HCT116 (cell line): ENCODE data around the gene ADGRB3. TPM values are rescaled to one million over a fixed set of nuclear protein-coding genes. Genes with fewer than 3 reads are reported as not detected.

ENCODE experiments used
- ATAC-seq: fragments of 200-7000 bp; cut with Tn5 transposase; 2 replicates; pipeline ENCODE4 v1.9.1; 2020; ENCODE audit warnings: mild to moderate bottlenecking, moderate library complexity
- BruUV-seq: library from RNA; stranded (reverse); fragments of 400-500 nt; replicated peaks from 2 replicates; lab custom pipeline; 2021; lab: Mats Ljungman, UMichigan
- CTCF ChIA-PET: fragments of 300-600 bp; sonication (Branson Sonifier 250); formaldehyde crosslinking; loops from one replicate; lab custom pipeline; 2021; ENCODE audit warnings: antibody characterized with exemption; lab: Charles Lee
- POLR2A ChIA-PET: fragments of 300-600, 350-600 bp; sonication (Branson Sonifier 250); formaldehyde crosslinking; loops from one replicate; lab custom pipeline; 2021; ENCODE audit warnings: antibody characterized with exemption; lab: Charles Lee
- RAD21 ChIA-PET, 2 experiments: fragments of 300-600 bp; sonication (Branson Sonifier 250); formaldehyde crosslinking; loops; one replicate each; lab custom pipeline; 2023; ENCODE audit warnings: low total read pairs in 2 of 2; ENCODE audit not compliant: uncharacterized antibody in 2 of 2, unreplicated experiment in 2 of 2, low non-redundant PET in 1 of 2; lab: Charles Lee
- DNase-seq: peaks from one replicate; pipeline ENCODE4 v3.0.0-alpha.2; 2010; ENCODE audit warnings: low read depth, low spot score
- H2AFZ ChIP-seq: fragments of 200-600 bp; shearing (Covaris generic), sonication (generic); 2 replicates; pipeline ENCODE4 v1.6.1; 2017; ENCODE audit warnings: low read depth, mixed run types, mixed read lengths, antibody characterized with exemption, low read length; ENCODE audit not compliant: poor library complexity, severe bottlenecking
- H3K27ac ChIP-seq: 2 replicates; pipeline ENCODE4 v1.5.1; 2012; ENCODE audit warnings: low read depth, low read length
- H3K27me3 ChIP-seq: fragments of 200-600 bp; sonication (generic); 2 replicates; pipeline ENCODE4 v1.6.1; 2016; ENCODE audit warnings: mixed run types, low read length, mixed read lengths; ENCODE audit not compliant: insufficient read depth
- H3K36me3 ChIP-seq, 2 experiments: fragments of 200-500 bp in 1 of 2; fragments of 200-600 bp in 1 of 2; sonication (Bioruptor generic) in 1 of 2; sonication (generic) in 1 of 2; 2 replicates each; pipeline versions ENCODE4 v1.5.1 to v1.6.1; 2014 to 2016; ENCODE audit warnings: low read length in 2 of 2, inconsistent platforms in 1 of 2, mixed read lengths in 1 of 2, mixed run types in 1 of 2; ENCODE audit not compliant: insufficient read depth in 2 of 2, control insufficient read depth in 1 of 2
- H3K4me1 ChIP-seq, 2 experiments: fragments of 200-600 bp in 1 of 2; sonication (generic) in 1 of 2; 2 replicates each; pipeline versions ENCODE4 v1.5.1 to v1.6.1; 2012 to 2017; ENCODE audit warnings: low read length in 2 of 2, inconsistent platforms in 1 of 2, mild to moderate bottlenecking in 1 of 2, mixed read lengths in 1 of 2, mixed run types in 1 of 2, moderate library complexity in 1 of 2; ENCODE audit not compliant: insufficient read depth in 2 of 2, control insufficient read depth in 1 of 2
- H3K4me2 ChIP-seq: fragments of 200-600 bp; sonication (generic); 2 replicates; pipeline ENCODE4 v1.6.1; 2017; ENCODE audit warnings: mixed run types, low read length, mixed read lengths
- H3K4me3 ChIP-seq, 2 experiments: fragments of 200-600 bp in 1 of 2; sonication (generic) in 1 of 2; replicated peaks in 1 of 2; 2 replicates each; pipeline ENCODE4 v1.5.1; 2011 to 2016; ENCODE audit warnings: low read length in 2 of 2, control low read depth in 1 of 2, low read depth in 1 of 2, mild to moderate bottlenecking in 1 of 2, mixed read lengths in 1 of 2, mixed run types in 1 of 2
- H3K79me2 ChIP-seq: fragments of 200-600 bp; sonication (generic); 2 replicates; pipeline ENCODE4 v1.6.1; 2017; ENCODE audit warnings: mild to moderate bottlenecking, mixed run types, low read length, moderate library complexity, mixed read lengths; ENCODE audit not compliant: insufficient read depth
- H3K9ac ChIP-seq: fragments of 200-600 bp; sonication (generic); 2 replicates; pipeline ENCODE4 v1.6.1; 2016; ENCODE audit warnings: low read length, mixed read lengths
- H3K9me2 ChIP-seq: fragments of 200-600 bp; sonication (generic), shearing (Covaris generic); 2 replicates; pipeline ENCODE4 v1.6.1; 2017; ENCODE audit warnings: mixed run types, mild to moderate bottlenecking, moderate library complexity; ENCODE audit not compliant: insufficient read depth
- H3K9me3 ChIP-seq, 2 experiments: fragments of 200-500 bp in 1 of 2; fragments of 200-600 bp in 1 of 2; sonication (Bioruptor generic) in 1 of 2; sonication (generic) in 1 of 2; 2 replicates each; pipeline ENCODE4 v1.6.1; 2014 to 2017; ENCODE audit warnings: low read length in 2 of 2, mixed read lengths in 2 of 2, inconsistent platforms in 1 of 2, low read depth in 1 of 2, mild to moderate bottlenecking in 1 of 2, mixed run types in 1 of 2, moderate library complexity in 1 of 2; ENCODE audit not compliant: control insufficient read depth in 1 of 2, insufficient read depth in 1 of 2
- H4K20me1 ChIP-seq: fragments of 200-600 bp; sonication (generic), shearing (Covaris generic); 2 replicates; pipeline ENCODE4 v1.6.1; 2017; ENCODE audit warnings: mixed run types, mild to moderate bottlenecking, moderate library complexity; ENCODE audit not compliant: insufficient read depth
- ATF3 ChIP-seq: IDR thresholded peaks from 2 replicates; pipeline ENCODE4 v1.6.1; 2012
- CBX3 ChIP-seq: IDR thresholded peaks from 2 replicates; pipeline ENCODE4 v1.6.1; 2012; ENCODE audit warnings: low read depth
- CTCF ChIP-seq, 3 experiments: fragments of 200-600 bp in 1 of 3; sonication (generic) in 1 of 3; IDR thresholded peaks in 2 of 3; conservative IDR thresholded peaks in 1 of 3; 2 replicates each; pipeline ENCODE4 v1.5.1; 2012 to 2017; ENCODE audit warnings: low read depth in 2 of 3, low read length in 2 of 3, antibody characterized with exemption in 1 of 3, borderline replicate concordance in 1 of 3, control low read depth in 1 of 3, mild to moderate bottlenecking in 1 of 3, mixed read lengths in 1 of 3, mixed run types in 1 of 3, moderate library complexity in 1 of 3; ENCODE audit not compliant: insufficient read depth in 1 of 3
- EGR1 ChIP-seq: IDR thresholded peaks from 2 replicates; pipeline ENCODE4 v1.6.1; 2012; ENCODE audit warnings: low read depth
- EZH2phosphoT487 ChIP-seq: fragments of 200-600 bp; IDR thresholded peaks from 2 replicates; pipeline ENCODE4 v1.6.1; 2018; ENCODE audit warnings: antibody characterized with exemption, borderline replicate concordance
- FOSL1 ChIP-seq: IDR thresholded peaks from 2 replicates; pipeline ENCODE4 v1.6.1; 2012; ENCODE audit warnings: low read depth
- JUND ChIP-seq: IDR thresholded peaks from 2 replicates; pipeline ENCODE4 v1.6.1; 2012
- MAX ChIP-seq: IDR thresholded peaks from 2 replicates; pipeline ENCODE4 v1.6.1; 2012
- POLR2A ChIP-seq: IDR thresholded peaks from 2 replicates; pipeline ENCODE4 v1.7.0; 2011; ENCODE audit warnings: borderline replicate concordance; ENCODE audit not compliant: insufficient read depth, insufficient read length; ENCODE audit errors: extremely low read depth
- RAD21 ChIP-seq: IDR thresholded peaks from 2 replicates; pipeline ENCODE4 v1.6.1; 2012; ENCODE audit warnings: low read depth, mild to moderate bottlenecking
- SIN3A ChIP-seq: IDR thresholded peaks from 2 replicates; pipeline ENCODE4 v1.6.1; 2012; ENCODE audit warnings: low read depth
- SP1 ChIP-seq: IDR thresholded peaks from 2 replicates; pipeline ENCODE4 v1.6.1; 2012; ENCODE audit warnings: low read depth
- SRF ChIP-seq: IDR thresholded peaks from 2 replicates; pipeline ENCODE4 v1.6.1; 2012; ENCODE audit warnings: low read depth
- TCF7L2 ChIP-seq: IDR thresholded peaks from 2 replicates; pipeline ENCODE4 v1.7.0; 2011; ENCODE audit warnings: borderline replicate concordance, inconsistent platforms; ENCODE audit not compliant: insufficient read depth, insufficient read length; ENCODE audit errors: extremely low read depth
- YY1 ChIP-seq: IDR thresholded peaks from 2 replicates; pipeline ENCODE4 v1.6.1; 2011; ENCODE audit warnings: low read length, low read depth, moderate library complexity, mild to moderate bottlenecking; ENCODE audit not compliant: insufficient replicate concordance; ENCODE audit errors: extremely low read depth
- ZBTB33 ChIP-seq: IDR thresholded peaks from 2 replicates; pipeline ENCODE4 v1.6.1; 2011; ENCODE audit warnings: mild to moderate bottlenecking, low read length, moderate library complexity; ENCODE audit not compliant: insufficient replicate concordance; ENCODE audit errors: extremely low read depth
- ZFX ChIP-seq: fragments of 450-650 bp; IDR thresholded peaks from 2 replicates; pipeline ENCODE4 v1.6.1; 2017
- ZNF274 ChIP-seq: fragments of 200-500 bp; sonication (Bioruptor generic); IDR thresholded peaks from 2 replicates; pipeline ENCODE4 v1.6.1; 2014; ENCODE audit warnings: mild to moderate bottlenecking, low read depth, low read length, inconsistent platforms
- intact Hi-C: fragments of 100-400 bp; cut with micrococcal nuclease; formaldehyde crosslinking; loops from 2 replicates; pipeline ENCODE4 v1.10.0; 2022
- total RNA-seq: library from RNA; stranded (reverse); gene quantifications from one replicate; pipeline ENCODE4 v1.2.1, GENCODE V29; 2021; ENCODE audit not compliant: unreplicated experiment

ADGRB3 gene
- total RNA-seq, 1 experiment from 2014 or later = not detected

- intact Hi-C loops = no loop called here
- Histone ChIP-seq H4K20me1 (no peaks in the 10 kb centered on the region), H3K9me2 (no peaks in the 10 kb centered on the region), H3K79me2 (no peaks in the 10 kb centered on the region), H3K27ac (no peak overlapping the region), H3K4me3 (no peak overlapping the region), H3K4me1 (no peaks in the 10 kb centered on the region), H3K36me3 (no peaks in the 10 kb centered on the region), H3K9ac (no peak overlapping the region), H3K4me2 (no peak overlapping the region), H3K9me3 (0 out of 4 replicates have a peak, but pooled peaks cover 0 to 9% of the 10 kb centered on the region in 2 experiments), H2AFZ (no peak overlapping the region), H3K27me3 (no peaks in the 10 kb centered on the region)
- no TSS peak for BruUV-seq
- DNase-seq (no peak), ATAC-seq (no peak)
- TF ChIP-seq FOSL1 (no peak), MAX (no peak)
- POLR2A ChIA-PET = no interaction called here
- RAD21 ChIA-PET = no interaction called here
- CTCF ChIA-PET = no interaction called here
Measured at GRCh38 chr6:69059413-69059812, 424.3 kb downstream of the ADGRB3 start.

- CTCF ChIA-PET = no interaction called here
- BruUV-seq = no TSS peak
- intact Hi-C loops = no loop called here
- TF ChIP-seq ZNF274 (no peak), RAD21 (no peak), SIN3A (no peak), JUND (no peak), MAX (no peak), CTCF (IDR thresholded peaks at IDR 0.05 in 2 of 3, conservative IDR thresholded peaks at IDR 0.05 in 1 of 3; ENCODE audit: borderline replicate concordance in 1 of 3, insufficient read depth in 1 of 3, low read depth in 2 of 3, low read length in 2 of 3) (no peak), SP1 (no peak), SRF (no peak), ZBTB33 (no peak), EZH2phosphoT487 (no peak), TCF7L2 (no peak), ZFX (no peak), EGR1 (no peak), CBX3 (no peak), FOSL1 (no peak), POLR2A (no peak), YY1 (no peak), ATF3 (no peak)
Measured at GRCh38 chr6:69061066-69061465, 426.0 kb downstream of the ADGRB3 start.

More at GRCh38 chr6:69061066-69061465, 426.0 kb downstream of the ADGRB3 start:
- no peak for ATAC-seq
- H2AFZ ChIP-seq = no peak overlapping the region
- H3K4me3 ChIP-seq = no peak overlapping the region
- H3K4me2 ChIP-seq = no peak overlapping the region
- ChIA-PET RAD21 (no interaction called here), POLR2A (no interaction called here)
- H3K79me2 ChIP-seq = no peaks in the 10 kb centered on the region
- no peaks in the 10 kb centered on the region for H4K20me1 ChIP-seq
- H3K9ac ChIP-seq = no peak overlapping the region
- H3K27ac ChIP-seq = no peak overlapping the region
- 0 out of 4 replicates have a peak, but pooled peaks cover 0 to 9% of the 10 kb centered on the region in 2 experiments for H3K9me3 ChIP-seq
- no peak for DNase-seq
- no peaks in the 10 kb centered on the region for H3K4me1 ChIP-seq
- no peaks in the 10 kb centered on the region for H3K9me2 ChIP-seq
- no peaks in the 10 kb centered on the region for H3K27me3 ChIP-seq
- H3K36me3 ChIP-seq = no peaks in the 10 kb centered on the region
